HepG2 (cell line): ENCODE data around the gene PDXDC1. TPM values are rescaled to one million over a fixed set of nuclear protein-coding genes. Genes with fewer than 3 reads are reported as not detected.
"Not testable (repeated sequence)": the region's sequence is repeated elsewhere in the genome, so short reads cannot be mapped to it uniquely, and the experiment has no call there.

Source experiments
- ATAC-seq: fragments of 200-7000 bp; cut with Tn5 transposase; 3 replicates; pipeline ENCODE4 v1.9.1; 2020; ENCODE audit warnings: mild to moderate bottlenecking, moderate library complexity
- BruUV-seq: library from RNA; stranded (reverse); fragments of 400-500 nt; replicated peaks from 2 replicates; lab custom pipeline; 2021; lab: Mats Ljungman, UMichigan
- CTCF ChIA-PET: fragments of 300-600 bp; formaldehyde crosslinking; extraction: SDS; loops from one replicate; lab custom pipeline; 2021; ENCODE audit warnings: low total read pairs, inconsistent platforms, low intra/inter-chr PET ratio; lab: Yijun Ruan, JAX
- POLR2A ChIA-PET: fragments of 350-600 bp; sonication (Branson Sonifier 250); formaldehyde crosslinking; loops from one replicate; lab custom pipeline; 2020; ENCODE audit warnings: antibody characterized with exemption, inconsistent platforms; lab: Yijun Ruan, JAX
- DNase-seq: peaks from one replicate; pipeline ENCODE4 v3.0.0-alpha.2; 2015; ENCODE audit warnings: low spot score
- FAIRE-seq: peaks from 3 replicates; lab custom pipeline; 2011; peaks lifted over from hg19 to GRCh38; lab: Jason Lieb, UNC
- H2AFZ ChIP-seq: one replicate; pipeline ENCODE4 v1.6.1; 2011; ENCODE audit warnings: low read length, inconsistent platforms
- H3K27ac ChIP-seq: fragments of 300-600 bp; 3 replicates; pipeline ENCODE4 v1.8.0; 2011; ENCODE audit warnings: mixed run types, mild to moderate bottlenecking, mixed read lengths, low read length, inconsistent platforms; ENCODE audit not compliant: insufficient read depth; ENCODE audit errors: extremely low read length
- H3K27me3 ChIP-seq, 2 experiments: fragments of 200-600 bp in 1 of 2; 2 replicates in 1 of 2; 3 replicates in 1 of 2; pipeline versions ENCODE4 v1.6.0 to v1.8.0; 2011; ENCODE audit warnings: low read length in 2 of 2, mild to moderate bottlenecking in 2 of 2, moderate library complexity in 2 of 2, inconsistent platforms in 1 of 2; ENCODE audit not compliant: insufficient read depth in 2 of 2, control insufficient read depth in 1 of 2
- H3K36me3 ChIP-seq, 2 experiments: fragments of 200-600 bp in 1 of 2; replicated peaks in 1 of 2; 2 replicates in 1 of 2; 3 replicates in 1 of 2; pipeline versions ENCODE4 v1.5.1 to v1.8.0; 2011; ENCODE audit warnings: low read length in 2 of 2, inconsistent platforms in 1 of 2; ENCODE audit not compliant: insufficient read depth in 2 of 2, control insufficient read depth in 1 of 2
- H3K4me1 ChIP-seq: 2 replicates; pipeline ENCODE4 v1.5.1; 2012; ENCODE audit warnings: low read length, inconsistent platforms; ENCODE audit not compliant: insufficient read depth
- H3K4me2 ChIP-seq: 2 replicates; pipeline ENCODE4 v1.6.0; 2011; ENCODE audit warnings: low read depth, low read length, inconsistent platforms
- H3K4me3 ChIP-seq, 3 experiments: fragments of 200-600 bp in 1 of 3; sonication (generic), shearing (Covaris generic) in 1 of 3; replicated peaks in 1 of 3; 2 replicates each; pipeline ENCODE4 v1.5.1; 2011 to 2016; ENCODE audit warnings: low read length in 3 of 3, inconsistent platforms in 2 of 3, low read depth in 2 of 3, mild to moderate bottlenecking in 2 of 3, control low read depth in 1 of 3, mixed read lengths in 1 of 3; ENCODE audit not compliant: insufficient read depth in 1 of 3
- H3K79me2 ChIP-seq: one replicate; pipeline ENCODE4 v1.6.1; 2011; ENCODE audit warnings: low read length, inconsistent platforms; ENCODE audit not compliant: insufficient read depth
- H3K9ac ChIP-seq: 2 replicates; pipeline ENCODE4 v1.6.0; 2011; ENCODE audit warnings: mild to moderate bottlenecking, low read depth, low read length, inconsistent platforms; ENCODE audit not compliant: insufficient read depth
- H3K9me3 ChIP-seq: 2 replicates; pipeline ENCODE4 v1.5.1; 2012; ENCODE audit warnings: mild to moderate bottlenecking, low read length
- H4K20me1 ChIP-seq: 2 replicates; pipeline ENCODE4 v1.6.0; 2011; ENCODE audit warnings: inconsistent platforms, mild to moderate bottlenecking, low read length, moderate library complexity; ENCODE audit not compliant: insufficient read depth
- AGO1 ChIP-seq: fragments of 200-400 bp; formaldehyde crosslinking; IDR thresholded peaks from 2 replicates; pipeline ENCODE4 v1.6.1; 2017; ENCODE audit warnings: mild to moderate bottlenecking, low read depth, low read length, moderate library complexity; ENCODE audit not compliant: poor library complexity, severe bottlenecking
- RBFOX2 ChIP-seq: fragments of 200-400 bp; formaldehyde crosslinking; IDR thresholded peaks from 2 replicates; pipeline ENCODE4 v1.6.1; 2017; ENCODE audit warnings: low read depth, mild to moderate bottlenecking, low read length
- ZBTB33 ChIP-seq: sonication (generic); formaldehyde crosslinking; IDR thresholded peaks from 2 replicates; pipeline ENCODE4 v1.4.0; 2020; ENCODE audit warnings: missing genetic modification reagents
- ZNF687 ChIP-seq: sonication (generic); formaldehyde crosslinking; IDR thresholded peaks from 2 replicates; pipeline ENCODE4 v1.5.1; 2020; ENCODE audit warnings: mild to moderate bottlenecking, missing genetic modification reagents, moderate library complexity
- WGBS: methylation state at CpG from one replicate; pipeline ENCODE4 v1.1.6; 2017; ENCODE audit warnings: low lambda C conversion rate; 5-methylcytosine and 5-hydroxymethylcytosine counted together
- in situ Hi-C: cut with HindIII; loops from 2 replicates; pipeline ENCODE4 v1.10.0; 2017; ENCODE audit warnings: low pct_unique_long_range_greater_than_20kb; ENCODE audit not compliant: extremely low pct_ligation_motif_present
- intact Hi-C: fragments of 100-400 bp; cut with micrococcal nuclease; formaldehyde crosslinking; loops from one replicate; pipeline ENCODE4 v1.10.0; 2022; ENCODE audit not compliant: unreplicated experiment
- polyA plus RNA-seq, 8 experiments: library from polyadenylated mRNA; depleted of rRNA in 3 of 8; stranded (reverse) in 7 of 8; unstranded in 1 of 8; fragments of >200 nt; fragmentation: Illumina TruSeq in 4 of 8; extraction: Trizol in 4 of 8; gene quantifications; 2 replicates each; pipeline versions ENCODE4 v1.2.1 to v1.2.3, GENCODE V29; 2011 to 2016; ENCODE audit warnings: low read depth in 4 of 8, missing spikeins in 1 of 8, mixed read lengths in 1 of 8; ENCODE audit not compliant: insufficient read depth in 1 of 8
- total RNA-seq, 5 experiments: library from RNA; depleted of rRNA; stranded (reverse); fragments of >200 nt; fragmentation: Illumina TruSeq; extraction: Trizol; gene quantifications; 2 replicates each; pipeline ENCODE4 v1.2.3, GENCODE V29; 2016; ENCODE audit warnings: low read depth in 1 of 5

Gene PDXDC1
- total and polyA plus RNA-seq, 2 of the 13 experiments (the other 11 are each of a cell fraction or from before 2014, with no cell fraction given), result 133 to 169 TPM

GRCh38 chr16:14988661-14989191, 13.9 kb downstream of the PDXDC1 start:
- Histone ChIP-seq H3K79me2 (peaks cover 74% of the 10 kb centered on the region), H4K20me1 (peaks cover 14% of the 10 kb centered on the region), H3K27ac (peak overlapping the region; percentile 86), H3K36me3 (peaks cover 0 to 13% of the 10 kb centered on the region in 2 experiments; a peak in 2 of 5 replicates), H3K4me1 (peaks cover 34% of the 10 kb centered on the region)
- CTCF ChIA-PET, H3K4me2 ChIP-seq, in situ Hi-C loops, intact Hi-C loops, H3K4me3 ChIP-seq, H2AFZ ChIP-seq, FAIRE-seq, DNase-seq, H3K27me3 ChIP-seq, POLR2A ChIA-PET, H3K9ac ChIP-seq, BruUV-seq, H3K9me3 ChIP-seq: not testable (repeated sequence)
- TF ChIP-seq RBFOX2, result 0 out of 2 replicates have a peak, but pooled peaks have one; percentile 19
- TF ChIP-seq ZNF687 (CRISPR knock-in tag), result 0 out of 2 replicates have a peak, but pooled peaks have one; percentile 9
- TF ChIP-seq ZBTB33, result peak; percentile 70; the same call in 1 of the 2 replicates
- TF ChIP-seq AGO1, result peak; percentile 6
- peak; percentile 4 for ATAC-seq
- WGBS, result 92% methylated on average over 23 of the region's 25 CpGs
